HG03571 (cell line): ENCODE results near the gene ETAA1.

Experiments
- ATAC-seq: cut with Tn5 transposase; IDR thresholded peaks from one replicate; pipeline ENCODE4 v1.9.1; 2021; ENCODE audit not compliant: unreplicated experiment

The ETAA1 gene

GRCh38 chr2:67397143-67397986 lies at the start of gene ETAA1:
Gene ETAA1, plus strand, starts transcription at chr2:67397333. Its CDS starts 116 bp downstream, at chr2:67397449.
- ATAC-seq, result peak; percentile 100

GRCh38 chr2:67366832-67367412 lies 30.2 kb upstream of the ETAA1 start:
- no peak for ATAC-seq

- ATAC-seq, result no peak
Measured at GRCh38 chr2:67374481-67374880, 22.7 kb upstream of the ETAA1 start.

GRCh38 chr2:67374949-67375348 lies 22.2 kb upstream of the ETAA1 start:
- no peak for ATAC-seq

DNA sequence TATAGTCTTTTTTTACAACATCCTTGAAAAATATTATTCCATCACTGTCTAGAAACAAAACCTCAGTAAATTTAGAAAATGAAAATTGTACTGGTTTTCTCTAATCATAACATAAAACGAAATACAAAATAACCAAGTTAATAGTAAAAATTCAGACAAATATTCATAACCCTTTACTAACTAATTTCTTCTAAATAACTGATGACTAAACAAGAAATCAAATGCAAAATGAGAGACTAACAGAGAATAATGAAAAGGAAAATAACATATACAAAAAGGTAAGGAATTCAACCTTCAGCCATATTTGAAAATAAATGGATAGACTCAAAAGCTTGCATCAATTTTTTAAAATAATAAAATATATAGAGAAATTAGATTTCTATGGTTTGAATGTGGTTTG lies 18.6 kb upstream of the ETAA1 start:
- ATAC-seq, result no peak

- no peak for ATAC-seq
Measured at GRCh38 chr2:67379048-67379447, 18.1 kb upstream of the ETAA1 start.

DNA sequence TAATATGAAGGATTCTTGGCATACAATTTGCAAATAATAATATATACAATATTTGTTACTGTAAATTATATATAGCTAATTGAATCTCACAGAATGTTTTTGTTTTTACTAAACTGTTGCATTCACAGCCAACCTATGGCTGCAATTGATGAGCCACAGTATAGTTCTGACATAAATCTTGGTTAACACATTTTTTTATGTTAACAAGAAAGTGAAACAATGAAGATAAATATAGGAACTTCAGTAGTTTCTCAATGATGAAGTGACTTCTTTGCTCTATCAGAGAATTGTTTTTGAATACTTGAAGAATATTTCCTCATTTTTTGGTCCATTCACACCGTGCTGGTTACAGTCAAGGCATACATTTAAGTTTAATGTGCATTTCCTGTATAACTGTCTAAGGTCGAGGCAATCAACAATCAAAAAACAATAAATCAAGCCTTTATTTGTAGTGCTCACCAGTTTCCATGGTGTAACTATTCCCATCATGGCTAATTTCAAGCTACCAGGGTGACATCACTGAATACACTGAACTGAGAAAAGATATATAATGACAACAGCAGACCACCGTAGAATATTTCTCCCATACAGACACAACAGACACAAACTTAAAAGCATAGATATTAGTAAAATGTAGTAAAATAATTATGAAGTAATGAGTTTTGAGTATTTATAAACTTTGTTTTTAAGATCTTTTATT lies 12.9 kb upstream of the ETAA1 start:
- ATAC-seq, result no peak

GRCh38 chr2:67388680-67389079 lies 8.5 kb upstream of the ETAA1 start:
- no peak for ATAC-seq

- ATAC-seq, result no peak
Measured at GRCh38 chr2:67389286-67389685, 7.8 kb upstream of the ETAA1 start.

- no peak for ATAC-seq
Measured at GRCh38 chr2:67389788-67390187, 7.3 kb upstream of the ETAA1 start.

DNA sequence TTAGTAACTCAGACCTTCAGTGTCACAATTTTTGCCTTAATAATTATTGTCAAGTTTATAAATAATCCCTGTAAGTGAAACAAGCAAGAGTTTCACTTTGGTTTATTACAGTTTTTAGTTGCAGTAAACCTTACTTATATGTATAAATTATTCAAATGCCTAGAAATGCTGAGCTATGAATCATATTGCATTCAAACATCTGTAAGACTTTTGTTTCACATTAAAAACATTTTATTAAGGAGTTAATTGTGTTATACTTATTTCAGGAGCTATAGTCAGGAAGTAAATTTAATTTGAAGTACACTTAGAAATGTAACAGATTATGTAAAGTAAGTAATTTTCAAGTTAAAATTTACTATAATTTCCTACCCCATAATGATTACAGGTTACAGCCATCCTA lies 3.9 kb upstream of the ETAA1 start:
- ATAC-seq, result no peak

GRCh38 chr2:67394734-67395133 lies 2.4 kb upstream of the ETAA1 start:
- no peak for ATAC-seq

- ATAC-seq, result no peak
Measured at GRCh38 chr2:67399144-67399543, 2.0 kb downstream of the ETAA1 start.

- no peak for ATAC-seq
Measured at GRCh38 chr2:67399831-67400489, 2.8 kb downstream of the ETAA1 start.

DNA sequence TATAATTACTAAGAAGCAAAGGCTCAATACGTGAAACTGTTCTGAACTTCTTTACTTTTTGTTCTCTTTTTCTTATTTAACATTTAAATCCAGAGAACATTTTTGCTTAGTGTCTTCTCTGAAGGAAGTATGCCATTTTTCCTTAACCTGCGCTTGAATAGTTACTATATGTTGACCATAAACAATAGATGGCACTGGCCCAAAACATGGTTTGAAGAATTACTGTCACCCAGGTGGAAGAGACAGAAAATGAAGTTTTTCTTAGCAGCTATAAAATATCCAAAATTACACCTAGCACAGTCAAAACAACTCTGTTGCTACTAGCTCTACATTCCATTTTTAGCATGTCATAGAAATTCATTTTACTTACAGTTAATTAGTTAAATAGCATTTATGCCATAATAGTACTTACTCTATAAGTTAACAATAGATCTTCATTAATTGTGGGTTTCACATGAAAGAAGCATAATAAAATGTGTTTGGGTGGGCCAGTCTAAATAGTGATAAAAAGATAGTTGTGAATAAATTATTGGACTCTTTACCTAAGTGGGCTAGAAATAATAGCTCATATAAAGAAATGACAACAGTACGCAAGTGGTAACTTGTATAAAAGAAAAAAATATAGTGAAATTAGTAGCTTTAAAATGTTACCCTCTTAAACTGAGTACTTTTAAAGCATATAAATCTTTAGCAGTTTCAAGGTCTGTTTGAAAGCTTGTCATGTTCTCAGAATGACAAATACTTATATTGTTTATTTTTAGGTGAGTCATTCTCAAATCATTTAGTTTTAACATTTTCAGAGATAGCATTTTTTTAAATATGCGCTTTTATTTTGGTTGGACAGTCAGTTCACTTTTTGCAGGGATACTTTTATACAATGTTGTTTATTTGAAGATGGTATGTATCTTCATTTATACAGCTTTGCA lies 3.7 kb downstream of the ETAA1 start:
- ATAC-seq, result no peak

GRCh38 chr2:67408346-67408745 lies 11.2 kb downstream of the ETAA1 start:
- no peak for ATAC-seq

GRCh38 chr2:67412424-67412823 lies 15.3 kb downstream of the ETAA1 start:
- ATAC-seq, result no peak

GRCh38 chr2:67414867-67415266 lies 17.7 kb downstream of the ETAA1 start:
- ATAC-seq, result no peak

GRCh38 chr2:67416136-67416535 lies 19.0 kb downstream of the ETAA1 start:
- ATAC-seq, result no peak

GRCh38 chr2:67423489-67423888 lies 26.4 kb downstream of the ETAA1 start:
- no peak for ATAC-seq
